22Rv1 (cell line): ENCODE measurements around the gene MXRA7.
A peak's percentile ranks its signal among the peaks of the same experiment; 100 is the strongest.

ENCODE experiments used
- H3K27ac ChIP-seq: fragments of 450-650 bp; 2 replicates; pipeline ENCODE4 v1.5.1; 2017
- ZFX ChIP-seq: fragments of 450-650 bp; IDR thresholded peaks from 2 replicates; pipeline ENCODE4 v1.6.1; 2017; ENCODE audit warnings: antibody characterized with exemption, borderline replicate concordance
- TF ChIP-seq, protein P1 (sequence below): fragments of 450-650 bp; IDR thresholded peaks from 2 replicates; pipeline ENCODE4 v1.5.1; 2017; ENCODE audit warnings: mild to moderate bottlenecking

Gene MXRA7

DNA sequence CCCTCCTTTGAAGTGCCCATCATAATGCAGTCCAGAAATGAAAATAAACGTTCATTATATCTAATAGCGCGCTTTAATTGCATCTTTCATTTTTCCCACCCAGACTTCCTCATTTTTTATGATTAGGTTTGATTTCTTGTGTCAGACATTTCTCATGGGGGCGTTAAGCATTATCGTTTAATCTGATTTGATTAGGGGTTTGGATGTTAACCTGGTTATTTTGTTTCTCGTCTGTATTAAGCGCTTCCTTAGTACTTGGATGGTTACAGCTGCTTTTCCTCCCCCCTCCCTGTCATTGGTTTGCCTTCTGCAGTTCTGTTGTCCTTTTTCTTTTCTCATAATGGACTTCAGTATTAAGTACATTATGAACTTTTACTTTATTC, 27.7 kb upstream of the MXRA7 start:
- peak overlapping the region; percentile 99 for H3K27ac ChIP-seq
- TF ChIP-seq, protein P1, sequence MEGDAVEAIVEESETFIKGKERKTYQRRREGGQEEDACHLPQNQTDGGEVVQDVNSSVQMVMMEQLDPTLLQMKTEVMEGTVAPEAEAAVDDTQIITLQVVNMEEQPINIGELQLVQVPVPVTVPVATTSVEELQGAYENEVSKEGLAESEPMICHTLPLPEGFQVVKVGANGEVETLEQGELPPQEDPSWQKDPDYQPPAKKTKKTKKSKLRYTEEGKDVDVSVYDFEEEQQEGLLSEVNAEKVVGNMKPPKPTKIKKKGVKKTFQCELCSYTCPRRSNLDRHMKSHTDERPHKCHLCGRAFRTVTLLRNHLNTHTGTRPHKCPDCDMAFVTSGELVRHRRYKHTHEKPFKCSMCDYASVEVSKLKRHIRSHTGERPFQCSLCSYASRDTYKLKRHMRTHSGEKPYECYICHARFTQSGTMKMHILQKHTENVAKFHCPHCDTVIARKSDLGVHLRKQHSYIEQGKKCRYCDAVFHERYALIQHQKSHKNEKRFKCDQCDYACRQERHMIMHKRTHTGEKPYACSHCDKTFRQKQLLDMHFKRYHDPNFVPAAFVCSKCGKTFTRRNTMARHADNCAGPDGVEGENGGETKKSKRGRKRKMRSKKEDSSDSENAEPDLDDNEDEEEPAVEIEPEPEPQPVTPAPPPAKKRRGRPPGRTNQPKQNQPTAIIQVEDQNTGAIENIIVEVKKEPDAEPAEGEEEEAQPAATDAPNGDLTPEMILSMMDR = no peak
- TF ChIP-seq ZFX = no peak

DNA sequence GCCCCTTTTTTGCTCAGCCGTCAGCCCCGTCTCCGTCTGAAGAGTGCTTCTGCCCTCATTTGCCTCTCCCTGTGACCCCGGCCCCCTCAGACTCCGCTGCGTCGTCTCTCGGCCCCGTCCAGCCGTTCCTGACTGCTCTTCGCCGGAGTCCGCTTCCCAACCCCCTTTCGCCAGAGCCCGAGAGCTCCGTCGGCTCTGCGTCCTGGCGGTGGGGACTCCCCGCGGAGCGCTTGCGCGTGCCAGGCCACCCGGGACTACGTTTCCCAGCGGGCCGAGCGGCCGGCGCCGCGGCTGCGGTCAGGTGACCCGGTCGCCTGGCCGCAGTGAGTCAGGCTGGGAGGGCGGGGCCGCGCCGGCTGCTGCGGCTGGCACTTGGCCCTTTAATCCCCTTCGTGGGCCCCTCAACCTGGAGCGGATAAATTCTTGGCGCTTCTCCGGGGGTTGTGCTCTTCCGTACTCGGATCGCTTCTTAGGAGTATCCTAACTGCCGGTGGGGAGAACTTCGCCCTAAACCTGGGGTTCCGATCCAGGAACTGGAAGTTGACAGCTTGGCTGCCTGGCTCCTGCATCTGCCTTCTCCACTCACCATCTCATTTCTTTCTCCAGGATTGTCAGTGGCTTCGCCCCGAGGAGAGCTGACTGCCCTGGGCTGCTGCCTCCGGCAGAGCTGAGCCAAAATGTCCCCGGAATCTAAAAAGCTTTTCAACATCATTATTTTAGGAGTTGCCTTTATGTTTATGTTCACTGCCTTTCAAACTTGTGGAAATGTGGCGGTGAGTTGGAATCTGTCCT, 27.1 kb upstream of the MXRA7 start, which contains the start of gene MFSD11:
Gene MFSD11, plus strand, starts transcription at position 444 of the 792 bp plus-strand sequence. Its CDS starts 234 bp downstream, at position 678.
- peak within 1 kb of the TSS; percentile 99 for H3K27ac ChIP-seq
- TF ChIP-seq, protein P1 = no peak

DNA sequence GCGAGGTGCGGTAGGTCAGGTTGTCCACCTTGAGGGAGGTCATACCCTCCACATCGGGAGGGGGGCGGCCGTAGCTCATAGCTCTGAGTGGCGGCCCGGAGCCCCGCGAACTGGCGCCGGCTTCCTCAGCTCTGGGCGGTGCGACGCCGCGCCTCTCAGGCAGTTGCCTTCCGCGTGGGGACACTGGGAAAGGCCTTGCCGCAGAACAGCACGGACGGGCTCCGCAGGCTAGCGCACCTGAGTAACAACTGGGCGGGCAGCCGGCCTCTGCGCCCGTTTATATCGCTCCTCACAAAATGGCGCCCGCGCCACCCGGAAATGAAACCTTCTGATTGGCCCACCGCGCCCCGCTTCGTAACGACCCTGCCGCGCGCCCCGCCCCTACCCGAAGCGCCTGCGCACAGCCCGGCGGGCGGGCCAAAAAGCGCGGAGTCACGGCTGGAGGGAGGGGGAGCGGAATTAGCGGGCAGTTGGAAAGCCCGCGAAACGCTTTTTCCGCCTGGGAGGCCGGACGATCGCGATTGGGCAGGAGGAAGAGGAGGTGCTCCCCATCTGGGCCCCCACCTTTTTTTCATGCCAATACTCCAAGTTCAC, 26.4 kb upstream of the MXRA7 start, which contains the start of gene SRSF2:
Gene SRSF2, minus strand, starts transcription at position 250 of the 594 bp plus-strand sequence. Its CDS starts 171 bp downstream, at position 79.
- peak within 1 kb of the TSS; percentile 99 for H3K27ac ChIP-seq
- TF ChIP-seq, protein P1 = no peak
- TF ChIP-seq ZFX = no peak

DNA sequence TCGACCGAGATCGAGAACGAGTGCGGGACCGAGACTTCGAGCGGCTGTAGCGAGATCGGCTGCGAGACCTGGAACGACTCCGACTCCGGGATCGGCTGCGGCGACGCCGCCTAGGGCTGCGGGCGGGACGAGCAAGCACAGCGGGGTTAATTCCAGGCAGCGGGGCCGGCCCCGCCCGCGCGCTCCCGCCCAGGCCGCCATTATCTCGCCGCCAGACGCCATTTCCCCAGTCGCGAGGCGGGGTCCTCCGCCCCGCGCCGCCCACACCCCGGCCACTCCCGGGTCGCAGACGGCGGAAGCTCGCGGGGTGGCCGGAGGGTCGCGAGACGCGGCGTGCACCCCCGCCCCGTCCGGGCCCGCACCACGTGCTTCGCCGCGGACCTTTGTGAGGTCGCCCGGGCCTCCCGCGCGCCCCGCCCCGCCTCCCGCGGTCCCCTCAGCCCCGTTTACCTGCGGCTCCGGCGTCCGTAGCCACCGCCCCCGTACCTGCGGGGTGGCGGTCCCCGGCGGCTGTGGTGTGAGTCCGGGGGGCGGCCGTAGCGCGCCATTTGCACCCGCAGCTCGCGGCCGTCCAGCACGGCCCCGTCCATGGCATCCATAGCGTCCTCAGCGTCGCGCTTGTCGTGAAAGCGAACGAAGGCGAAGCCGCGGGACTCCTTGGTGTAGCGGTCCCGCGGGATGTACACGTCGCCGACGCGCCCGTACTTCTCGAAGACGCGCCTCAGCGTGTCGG, 25.8 kb upstream of the MXRA7 start:
- TF ChIP-seq, protein P1 = no peak
- no peak for TF ChIP-seq ZFX
- H3K27ac ChIP-seq = peak overlapping the region; percentile 99

DNA sequence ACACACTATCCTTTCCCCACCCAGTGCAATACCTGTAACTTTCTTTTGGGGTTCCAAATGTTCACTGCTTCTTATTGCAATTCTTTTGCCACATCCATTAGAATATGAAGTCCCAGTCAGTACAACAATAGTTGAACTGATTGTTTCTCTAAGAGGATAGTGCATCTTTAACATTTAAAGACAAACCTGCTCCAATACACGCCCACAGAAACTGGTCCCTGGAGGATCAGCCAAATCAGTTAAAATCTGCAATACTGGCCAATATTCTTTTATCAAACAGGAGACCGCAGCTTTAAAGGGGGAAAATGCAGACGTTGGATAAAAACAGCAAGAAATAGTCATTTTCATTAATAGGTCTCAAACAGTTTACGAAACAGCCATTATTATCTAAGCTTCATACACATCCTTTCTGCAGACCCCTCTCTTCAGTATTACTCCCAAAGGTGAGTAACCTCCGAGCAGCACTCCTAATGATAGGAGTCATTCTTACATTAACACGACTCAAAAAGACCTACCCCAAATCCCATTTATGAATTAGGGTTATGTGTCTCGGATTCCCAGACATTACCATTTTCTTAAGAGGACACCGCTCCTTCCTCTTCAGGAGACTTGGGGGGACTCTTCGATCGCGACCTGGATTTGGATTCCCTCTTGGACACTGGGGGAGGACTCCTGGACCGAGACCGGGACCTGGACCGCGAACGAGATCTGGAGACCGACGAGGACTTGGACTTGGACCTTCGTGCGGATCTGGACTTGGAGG, 25.0 kb upstream of the MXRA7 start:
- no peak for TF ChIP-seq ZFX
- H3K27ac ChIP-seq = peak overlapping the region; percentile 99

DNA sequence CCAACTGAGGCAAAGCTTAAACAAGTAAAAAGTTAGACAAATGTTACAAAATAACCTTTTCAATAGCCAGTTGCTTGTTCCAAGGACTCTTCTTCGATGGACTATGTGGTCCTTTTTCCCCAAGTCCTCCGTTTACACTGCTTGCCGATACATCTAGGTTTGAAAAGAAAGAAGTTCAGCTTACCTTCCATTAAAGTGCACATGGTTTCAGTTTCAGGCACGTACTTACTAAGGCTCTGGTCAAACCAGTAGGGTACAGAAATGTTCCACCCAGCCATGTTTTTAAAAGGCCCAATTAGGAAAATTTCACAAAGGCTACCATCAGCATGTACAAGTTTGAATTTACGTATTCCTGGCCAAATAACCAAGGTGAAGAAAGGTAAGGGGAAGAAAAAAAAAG, 24.2 kb upstream of the MXRA7 start:
- no peak for TF ChIP-seq ZFX
- TF ChIP-seq, protein P1 = no peak
- peak overlapping the region; percentile 99 for H3K27ac ChIP-seq
